ENCODE results near the gene DLK2.
"Not testable (repeated sequence)": the region's sequence is repeated elsewhere in the genome, so short reads cannot be mapped to it uniquely, and the experiment has no call there.

DLK2 gene

DNA sequence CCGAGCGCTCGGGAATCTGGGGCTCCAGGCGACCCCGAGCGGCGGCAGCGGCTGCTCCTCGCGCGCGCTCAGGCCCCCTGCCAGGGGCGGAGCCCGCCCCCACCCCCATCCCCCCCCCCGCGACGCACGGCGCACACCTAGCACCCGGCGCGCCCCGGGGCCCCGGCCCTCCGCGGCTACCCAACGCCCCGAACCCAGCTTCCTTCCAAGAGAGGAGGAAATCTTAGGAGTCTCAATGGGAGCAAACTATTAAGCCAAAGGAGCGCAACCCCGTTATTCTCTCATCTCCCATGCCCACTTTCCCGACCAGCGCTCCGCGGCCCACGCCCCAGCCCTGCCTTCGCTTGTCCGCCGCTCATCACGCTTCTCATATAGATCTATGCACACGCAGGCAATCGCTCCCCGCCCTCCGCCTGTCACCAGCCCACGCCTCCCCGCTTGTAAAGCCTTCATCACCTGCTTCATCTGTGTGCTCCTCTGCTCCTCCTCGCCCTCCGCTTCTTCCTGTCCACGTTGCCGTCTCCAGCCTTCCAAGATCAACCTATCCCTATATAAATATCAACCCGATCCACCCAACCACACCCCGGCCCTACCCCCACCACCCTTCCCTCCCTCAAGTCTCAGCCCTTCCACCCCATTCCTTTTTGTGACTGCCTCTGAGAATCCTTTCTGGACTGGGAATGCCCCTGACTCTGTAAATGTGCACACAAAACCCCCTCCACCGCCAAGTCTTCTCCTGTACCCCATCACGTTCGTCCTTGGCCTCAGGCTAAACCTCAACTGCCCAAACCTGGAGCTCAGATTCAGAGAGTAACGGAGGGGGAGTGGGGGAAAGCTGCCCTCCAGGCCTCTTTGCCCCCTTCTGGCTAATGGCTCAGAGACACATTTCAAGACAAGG lies at the start of gene DLK2:
Gene DLK2 (minus strand): TSS at position 18 of the 898 bp plus-strand sequence. CDS start 723 bp downstream, outside the sequence.
- peaks cover 3% of the 10 kb centered on the region for H3K4me1 ChIP-seq (ENCODE audit: insufficient read depth, low read length)
- no peaks in the 10 kb centered on the region for H3K9me3 ChIP-seq (ENCODE audit: low read length)
- peak within 1 kb of the TSS; percentile 43 for H2AFZ ChIP-seq (ENCODE audit: low read depth, low read length)
- peaks cover 9% of the 10 kb centered on the region for H3K27me3 ChIP-seq (ENCODE audit: insufficient read depth, low read length)
- peaks cover 12% of the 10 kb centered on the region for H3K36me3 ChIP-seq (ENCODE audit: insufficient read depth, low read length)
- peak within 1 kb of the TSS; percentile 50 for H3K4me3 ChIP-seq (ENCODE audit: low read length)

DNA sequence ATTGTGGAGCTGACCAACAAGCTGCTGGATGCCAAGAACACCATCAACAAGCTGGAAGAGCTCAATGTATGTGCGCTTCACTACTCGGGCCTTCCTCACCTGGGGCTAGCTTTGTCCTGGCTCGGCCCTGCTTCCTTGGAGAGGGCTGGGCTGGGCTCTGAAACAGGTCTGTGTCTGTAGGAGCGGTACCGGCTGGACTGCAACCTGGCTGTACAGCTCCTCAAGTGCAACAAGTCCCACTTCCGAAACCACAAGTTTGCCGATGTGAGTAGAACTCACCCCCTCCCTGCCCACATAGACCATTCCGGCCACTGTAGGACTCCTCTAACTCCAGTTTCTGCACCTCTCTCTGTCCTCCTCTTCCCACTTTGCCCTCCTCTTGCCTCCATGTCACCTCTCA lies 48.1 kb upstream of the DLK2 start:
- no peak overlapping the region for H3K4me3 ChIP-seq (ENCODE audit: low read length)
- peaks cover 65% of the 10 kb centered on the region for H3K36me3 ChIP-seq (ENCODE audit: insufficient read depth, low read length)
- H2AFZ ChIP-seq (ENCODE audit: low read depth, low read length) = no peak overlapping the region
- no peaks in the 10 kb centered on the region for H3K9me3 ChIP-seq (ENCODE audit: low read length)
- no peaks in the 10 kb centered on the region for H3K27me3 ChIP-seq (ENCODE audit: insufficient read depth, low read length)
- H3K4me1 ChIP-seq (ENCODE audit: insufficient read depth, low read length) = peaks cover 2% of the 10 kb centered on the region

- H3K36me3 ChIP-seq (ENCODE audit: insufficient read depth, low read length) = peaks cover 72% of the 10 kb centered on the region
- H2AFZ ChIP-seq (ENCODE audit: low read depth, low read length) = no peak overlapping the region
- H3K27me3 ChIP-seq (ENCODE audit: insufficient read depth, low read length) = no peaks in the 10 kb centered on the region
- H3K4me1 ChIP-seq (ENCODE audit: insufficient read depth, low read length) = peaks cover 2% of the 10 kb centered on the region
- H3K4me3 ChIP-seq (ENCODE audit: low read length) = no peak overlapping the region
- no peaks in the 10 kb centered on the region for H3K9me3 ChIP-seq (ENCODE audit: low read length)
Observed at GRCh38 chr6:43502666-43503065, 47.3 kb upstream of the DLK2 start.

- Histone ChIP-seq H3K9me3 (ENCODE audit: low read length) (no peaks in the 10 kb centered on the region), H2AFZ (ENCODE audit: low read depth, low read length) (no peak overlapping the region), H3K27me3 (ENCODE audit: insufficient read depth, low read length) (no peaks in the 10 kb centered on the region), H3K36me3 (ENCODE audit: insufficient read depth, low read length) (peaks cover 74% of the 10 kb centered on the region), H3K4me3 (ENCODE audit: low read length) (no peak overlapping the region), H3K4me1 (ENCODE audit: insufficient read depth, low read length) (no peaks in the 10 kb centered on the region)
Observed at GRCh38 chr6:43500921-43501320, 45.6 kb upstream of the DLK2 start.

DNA sequence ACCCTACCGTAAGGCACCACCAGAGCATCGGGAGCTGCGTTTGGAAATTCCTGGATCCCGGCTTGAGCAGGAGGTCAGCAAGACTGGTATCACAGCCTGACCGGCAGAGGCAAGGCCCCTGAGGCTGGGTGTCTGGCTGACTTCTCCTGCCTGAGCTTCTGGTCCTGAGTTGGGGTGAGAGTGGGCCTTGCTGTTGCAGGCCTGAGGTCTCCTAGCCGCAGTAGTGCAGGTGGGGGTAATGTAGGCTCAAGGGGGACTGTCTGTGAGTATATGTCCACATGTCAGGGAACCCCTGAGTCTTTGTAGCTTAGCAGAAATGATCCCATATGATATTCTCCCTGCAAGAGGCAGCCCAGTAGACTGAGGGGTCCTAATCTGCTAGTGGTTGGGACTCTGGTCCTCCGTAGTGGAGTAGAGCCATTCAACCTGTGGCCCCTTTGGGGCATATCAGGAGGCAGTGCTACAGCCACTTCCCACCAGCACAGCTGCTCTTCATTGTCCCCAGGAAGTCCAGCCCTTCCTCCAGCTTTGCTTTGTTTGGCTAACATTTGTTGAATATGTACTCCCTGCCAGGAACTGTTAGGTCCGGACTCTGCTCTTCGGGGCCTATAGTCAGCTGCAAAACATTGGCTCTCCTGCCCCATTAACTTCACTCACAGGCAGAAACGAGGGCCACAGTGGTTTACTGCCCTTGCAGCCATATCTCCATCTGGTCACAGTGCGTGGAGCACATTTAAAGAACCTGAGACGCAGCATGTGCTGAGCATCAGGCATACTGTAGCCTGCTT lies 43.9 kb upstream of the DLK2 start:
- Histone ChIP-seq H3K36me3 (ENCODE audit: insufficient read depth, low read length) (peaks cover 58% of the 10 kb centered on the region), H3K4me1 (ENCODE audit: insufficient read depth, low read length) (no peaks in the 10 kb centered on the region), H2AFZ (ENCODE audit: low read depth, low read length) (no peak overlapping the region), H3K4me3 (ENCODE audit: low read length) (no peak overlapping the region), H3K27me3 (ENCODE audit: insufficient read depth, low read length) (no peaks in the 10 kb centered on the region), H3K9me3 (ENCODE audit: low read length) (no peaks in the 10 kb centered on the region)

DNA sequence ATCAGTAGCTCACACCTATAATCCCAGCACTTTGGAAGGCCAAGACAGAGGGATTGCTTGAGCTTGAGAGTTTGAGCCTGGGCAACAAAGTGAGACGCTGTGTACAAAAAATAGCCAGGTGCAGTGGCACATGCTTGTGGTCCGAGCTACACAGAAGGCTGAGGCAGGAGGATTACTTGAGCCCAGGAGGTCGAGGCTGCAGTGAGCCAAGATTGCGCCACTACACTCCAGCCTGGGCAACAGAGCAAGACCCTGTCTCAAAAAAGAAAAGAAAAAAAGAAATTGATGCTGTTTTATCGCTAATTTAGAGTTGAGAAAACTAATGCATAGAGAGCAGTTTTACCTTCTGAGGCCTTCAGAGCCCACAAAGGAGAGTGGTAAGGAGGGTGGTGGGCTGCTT lies 42.9 kb upstream of the DLK2 start:
- peaks cover 52% of the 10 kb centered on the region for H3K36me3 ChIP-seq (ENCODE audit: insufficient read depth, low read length)
- not testable (repeated sequence) for H3K4me3 ChIP-seq (ENCODE audit: low read length); H3K4me1 ChIP-seq (ENCODE audit: insufficient read depth, low read length); H2AFZ ChIP-seq (ENCODE audit: low read depth, low read length); H3K27me3 ChIP-seq (ENCODE audit: insufficient read depth, low read length); H3K9me3 ChIP-seq (ENCODE audit: low read length)

DNA sequence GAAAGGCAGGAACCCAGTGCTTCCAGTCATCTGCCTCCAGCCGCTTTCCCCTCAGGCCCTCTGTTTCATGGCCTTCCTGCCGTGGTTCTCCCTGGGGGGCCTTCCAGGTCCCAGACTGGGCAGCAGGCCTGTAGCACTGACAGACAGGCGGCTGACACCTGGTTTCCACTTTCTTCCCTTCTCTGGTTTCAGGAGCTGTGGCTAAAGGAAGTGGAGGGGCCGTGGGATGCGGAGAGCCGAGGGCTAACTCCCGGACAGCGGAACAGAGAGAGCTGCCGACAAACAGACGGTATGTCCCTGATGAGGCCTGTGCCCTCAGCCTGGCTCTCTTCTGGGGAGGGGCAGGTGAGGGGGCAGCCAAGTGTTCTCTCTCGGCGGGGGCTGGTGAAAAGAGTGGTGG lies 42.3 kb upstream of the DLK2 start:
- Histone ChIP-seq H3K4me3 (ENCODE audit: low read length) (no peak overlapping the region), H3K36me3 (ENCODE audit: insufficient read depth, low read length) (peaks cover 46% of the 10 kb centered on the region), H2AFZ (ENCODE audit: low read depth, low read length) (no peak overlapping the region), H3K27me3 (ENCODE audit: insufficient read depth, low read length) (no peaks in the 10 kb centered on the region), H3K9me3 (ENCODE audit: low read length) (no peaks in the 10 kb centered on the region), H3K4me1 (ENCODE audit: insufficient read depth, low read length) (no peaks in the 10 kb centered on the region)

DNA sequence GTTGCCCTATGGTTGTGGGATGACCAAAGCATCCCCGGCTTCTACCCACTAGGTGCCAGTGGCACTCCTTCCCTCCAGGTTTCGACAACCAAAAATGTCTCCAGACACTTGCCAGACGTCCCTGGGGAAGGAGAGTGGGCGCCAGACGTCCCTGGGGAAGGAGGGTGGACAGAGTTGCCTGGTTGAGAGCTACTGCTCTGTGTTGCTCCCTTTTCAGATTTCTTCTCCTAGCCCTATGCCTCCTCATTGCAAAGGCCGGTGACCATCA lies 41.7 kb upstream of the DLK2 start:
- Histone ChIP-seq H3K36me3 (ENCODE audit: insufficient read depth, low read length) (peaks cover 39% of the 10 kb centered on the region), H3K4me1 (ENCODE audit: insufficient read depth, low read length) (no peaks in the 10 kb centered on the region), H3K27me3 (ENCODE audit: insufficient read depth, low read length) (no peaks in the 10 kb centered on the region), H3K4me3 (ENCODE audit: low read length) (no peak overlapping the region), H2AFZ (ENCODE audit: low read depth, low read length) (no peak overlapping the region), H3K9me3 (ENCODE audit: low read length) (no peaks in the 10 kb centered on the region)

DNA sequence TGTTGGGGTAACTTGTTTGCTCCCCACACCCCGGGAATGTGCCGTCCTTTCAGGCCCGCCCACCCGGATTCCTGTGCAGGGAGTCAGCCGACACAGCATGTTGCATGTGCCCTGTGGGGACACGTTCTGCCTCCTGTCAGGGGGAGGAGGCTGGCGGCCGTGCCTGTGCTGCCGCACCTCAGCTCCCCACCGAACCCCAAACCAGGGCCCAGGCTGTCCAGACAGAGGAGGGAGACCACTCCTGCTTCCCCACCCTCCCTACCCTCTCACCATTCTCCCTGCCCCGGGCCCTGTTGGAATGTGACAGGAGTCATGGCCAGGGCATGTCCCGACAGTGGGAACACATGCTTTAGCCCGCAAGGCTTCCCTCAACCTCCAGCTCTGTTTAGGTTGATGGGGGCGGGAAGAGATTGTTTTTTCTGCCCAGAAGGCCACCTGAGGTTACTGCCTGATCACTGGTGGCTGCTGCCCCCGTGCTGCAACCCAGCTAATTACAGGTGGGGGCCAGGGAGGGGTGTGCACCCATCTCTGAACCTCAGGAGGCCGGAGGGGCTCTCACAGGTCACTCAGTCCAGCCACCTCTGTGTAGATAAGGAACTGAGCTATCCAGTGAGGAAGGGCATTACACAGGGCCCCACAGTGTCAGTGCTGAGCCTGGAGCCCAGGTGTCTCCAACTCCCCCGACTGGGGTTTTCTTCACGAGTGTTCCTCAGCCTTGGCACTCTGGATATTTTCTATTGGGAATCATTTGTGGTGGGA lies 41.2 kb upstream of the DLK2 start:
- Histone ChIP-seq H3K4me3 (ENCODE audit: low read length) (no peak overlapping the region), H3K9me3 (ENCODE audit: low read length) (no peaks in the 10 kb centered on the region), H3K27me3 (ENCODE audit: insufficient read depth, low read length) (no peaks in the 10 kb centered on the region), H3K4me1 (ENCODE audit: insufficient read depth, low read length) (no peaks in the 10 kb centered on the region), H2AFZ (ENCODE audit: low read depth, low read length) (no peak overlapping the region), H3K36me3 (ENCODE audit: insufficient read depth, low read length) (peaks cover 37% of the 10 kb centered on the region)

DNA sequence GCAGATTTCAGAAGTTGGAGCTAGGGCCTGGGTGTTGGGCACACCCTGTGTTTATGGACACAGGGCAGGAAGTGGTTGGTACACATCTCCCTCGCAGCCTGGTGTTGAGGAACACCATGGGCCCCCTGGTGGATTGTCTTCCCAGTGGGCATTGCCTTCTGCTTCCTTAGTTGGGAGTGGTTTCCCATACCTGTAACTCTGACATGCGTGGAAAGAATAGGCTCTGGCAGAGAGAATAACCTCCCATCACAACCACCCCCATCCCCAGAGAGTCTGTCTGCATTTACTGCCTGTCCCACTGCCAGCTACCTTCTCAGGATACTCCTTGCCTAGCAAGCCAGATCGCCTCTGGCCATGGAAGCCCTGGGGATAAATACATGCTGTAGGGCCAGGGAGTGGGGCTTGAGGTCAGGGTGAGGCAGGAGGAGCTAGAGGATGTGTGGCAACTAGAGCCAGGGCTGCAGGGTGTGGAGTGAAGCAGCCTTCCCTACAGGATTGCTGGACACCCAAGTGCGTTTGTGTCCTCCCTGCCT lies 40.1 kb upstream of the DLK2 start:
- no peaks in the 10 kb centered on the region for H3K4me1 ChIP-seq (ENCODE audit: insufficient read depth, low read length)
- H3K27me3 ChIP-seq (ENCODE audit: insufficient read depth, low read length) = no peaks in the 10 kb centered on the region

DNA sequence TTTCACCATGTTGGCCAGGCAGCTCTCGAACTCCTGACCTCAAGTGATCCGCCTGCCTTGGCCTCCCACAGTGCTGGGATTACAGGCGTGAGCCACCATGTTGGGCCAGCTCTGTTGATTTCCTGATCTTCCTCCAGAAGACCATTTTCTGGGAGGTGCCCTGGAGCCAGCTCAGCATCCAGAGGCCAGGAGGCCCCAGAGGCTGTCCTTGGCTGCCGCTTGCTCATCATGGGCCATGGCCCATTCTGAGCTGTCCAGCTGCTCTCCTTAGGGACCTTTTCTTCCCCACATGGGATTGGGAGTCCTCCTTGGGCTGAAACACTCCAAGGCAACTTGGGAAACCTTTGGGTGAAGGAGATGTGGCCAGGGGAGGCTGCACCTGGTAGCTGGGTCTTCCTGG lies 39.4 kb upstream of the DLK2 start:
- H3K36me3 ChIP-seq (ENCODE audit: insufficient read depth, low read length) = peaks cover 23% of the 10 kb centered on the region
- H3K9me3 ChIP-seq (ENCODE audit: low read length) = no peaks in the 10 kb centered on the region
- H3K27me3 ChIP-seq (ENCODE audit: insufficient read depth, low read length) = no peaks in the 10 kb centered on the region
- H3K4me3 ChIP-seq (ENCODE audit: low read length) = no peak overlapping the region
- H2AFZ ChIP-seq (ENCODE audit: low read depth, low read length) = no peak overlapping the region
- H3K4me1 ChIP-seq (ENCODE audit: insufficient read depth, low read length) = no peaks in the 10 kb centered on the region

More for the DNA sequence above, 40.1 kb upstream of the DLK2 start:
- peaks cover 29% of the 10 kb centered on the region for H3K36me3 ChIP-seq (ENCODE audit: insufficient read depth, low read length)
- no peak overlapping the region for H3K4me3 ChIP-seq (ENCODE audit: low read length)
- no peaks in the 10 kb centered on the region for H3K9me3 ChIP-seq (ENCODE audit: low read length)
- H2AFZ ChIP-seq (ENCODE audit: low read depth, low read length) = no peak overlapping the region

DNA sequence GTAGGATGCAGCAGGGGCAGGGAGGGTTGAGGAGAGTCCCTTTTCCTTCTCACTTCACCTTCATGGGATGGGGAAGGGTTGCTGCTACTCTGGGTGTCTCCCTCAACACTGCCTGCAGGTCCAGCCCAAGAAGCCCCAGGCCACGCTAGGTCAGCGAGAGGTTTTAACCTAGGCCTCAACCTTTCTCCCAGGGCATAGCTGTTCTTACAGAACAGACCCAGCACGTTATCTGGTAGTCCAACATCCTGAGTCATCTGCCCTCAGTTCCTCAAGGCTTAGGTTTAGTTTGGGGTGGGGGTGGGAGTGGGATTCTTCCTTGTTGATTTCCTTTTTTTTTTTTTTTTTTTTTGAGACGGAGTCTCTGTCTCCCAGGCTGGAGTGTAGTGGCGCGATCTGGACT lies 39.0 kb upstream of the DLK2 start:
- H3K4me3 ChIP-seq (ENCODE audit: low read length) = no peak overlapping the region
- H2AFZ ChIP-seq (ENCODE audit: low read depth, low read length) = no peak overlapping the region
- no peaks in the 10 kb centered on the region for H3K4me1 ChIP-seq (ENCODE audit: insufficient read depth, low read length)
- no peaks in the 10 kb centered on the region for H3K9me3 ChIP-seq (ENCODE audit: low read length)
- H3K27me3 ChIP-seq (ENCODE audit: insufficient read depth, low read length) = no peaks in the 10 kb centered on the region
- peaks cover 19% of the 10 kb centered on the region for H3K36me3 ChIP-seq (ENCODE audit: insufficient read depth, low read length)

- H3K4me1 ChIP-seq (ENCODE audit: insufficient read depth, low read length) = no peaks in the 10 kb centered on the region
- no peaks in the 10 kb centered on the region for H3K27me3 ChIP-seq (ENCODE audit: insufficient read depth, low read length)
- H3K9me3 ChIP-seq (ENCODE audit: low read length) = no peaks in the 10 kb centered on the region
- H3K36me3 ChIP-seq (ENCODE audit: insufficient read depth, low read length) = peaks cover 14% of the 10 kb centered on the region
- H2AFZ ChIP-seq (ENCODE audit: low read depth, low read length) = no peak overlapping the region
- H3K4me3 ChIP-seq (ENCODE audit: low read length) = no peak overlapping the region
Observed at GRCh38 chr6:43493833-43494232, 38.5 kb upstream of the DLK2 start.
